ENCODE results near the gene VSNL1.

GRCh38 chr2:17520761-17521160 lies 19.7 kb upstream of the VSNL1 start:
- TF ChIP-seq CTCF (IDR thresholded peaks at IDR 0.05) (no peak), POLR2A (IDR thresholded peaks at IDR 0.05) (no peak)
